ENCODE results near the gene CXorf49B.
"Not testable (repeated sequence)": the region's sequence is repeated elsewhere in the genome, so short reads cannot be mapped to it uniquely, and the experiment has no call there.

DNA sequence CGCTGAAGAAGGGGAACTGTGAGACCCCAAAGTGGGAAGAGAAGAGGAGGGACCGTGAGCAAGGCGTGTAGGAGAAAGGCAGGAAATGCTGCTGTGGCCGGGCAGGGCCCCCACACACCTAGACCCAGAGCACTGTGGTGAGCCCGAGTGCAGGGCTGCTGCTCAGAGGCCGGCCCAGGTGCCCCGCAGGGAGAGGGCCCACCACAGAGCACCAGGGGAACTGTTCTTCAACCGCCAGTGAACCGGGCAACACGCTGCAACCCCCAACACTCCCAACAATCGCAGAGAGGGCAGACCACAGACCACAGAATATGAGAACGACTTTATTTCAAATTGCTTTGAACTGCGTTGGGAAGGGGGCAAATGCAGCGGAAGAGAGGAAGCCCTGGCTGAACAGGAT lies 49.1 kb upstream of the CXorf49B start:
- not testable (repeated sequence) for TF ChIP-seq HDAC1 (IDR thresholded peaks at IDR 0.05); NONO (IDR thresholded peaks at IDR 0.05; ENCODE audit: low read depth in 2 of 2, low read length in 1 of 2)
